Upper lobe of right lung (tissue), 1 donor: ENCODE results near the gene FHOD3. TPM values are rescaled to one million over a fixed set of nuclear protein-coding genes. Genes with fewer than 3 reads are reported as not detected.

Source experiments
- ATAC-seq: fragments of 200-7000 bp; cut with Tn5 transposase; one replicate; pipeline ENCODE4 v1.9.1; 2020; ENCODE audit warnings: mild to moderate bottlenecking, moderate library complexity
- DNase-seq: peaks from one replicate; pipeline ENCODE4 v3.0.0-alpha.2; 2020
- H3K27ac ChIP-seq: fragments of 200-600 bp; one replicate; pipeline ENCODE4 v1.8.0; 2022
- H3K27me3 ChIP-seq: fragments of 200-600 bp; one replicate; pipeline ENCODE4 v1.8.0; 2022; ENCODE audit warnings: mild to moderate bottlenecking
- H3K36me3 ChIP-seq: fragments of 200-600 bp; one replicate; pipeline ENCODE4 v1.8.0; 2022
- H3K4me1 ChIP-seq: fragments of 200-600 bp; one replicate; pipeline ENCODE4 v1.8.0; 2022
- H3K4me3 ChIP-seq: fragments of 200-600 bp; one replicate; pipeline ENCODE4 v1.8.0; 2022; ENCODE audit warnings: mild to moderate bottlenecking
- H3K9me3 ChIP-seq: fragments of 200-600 bp; one replicate; pipeline ENCODE4 v1.8.0; 2022
- CTCF ChIP-seq: fragments of 200-600 bp; IDR thresholded peaks from one replicate; pipeline ENCODE4 v1.8.0; 2022; ENCODE audit warnings: antibody characterized with exemption
- intact Hi-C: fragments of 100-400 bp; cut with DNase I; formaldehyde crosslinking; loops from one replicate; pipeline ENCODE4 v1.11.0; 2022
- total RNA-seq: library from RNA; stranded (reverse); fragmentation: NEBNext Ultra II Directional; extraction: Animal tissue kit (Norgen Biotek cat#: 25700); gene quantifications from one replicate; pipeline ENCODE4 v1.2.1, GENCODE V29; 2021
- donor health status: DM: no; HTN: yes; CAD: no; lungs with severe emphysema.

The FHOD3 gene
- total RNA-seq, 1 donor from 2014 or later = 1.9 TPM

GRCh38 chr18:36284268-36284667 is 13.2 kb upstream of the FHOD3 start:
- no peak for DNase-seq
- Histone ChIP-seq H3K27ac (no peak overlapping the region), H3K27me3 (peaks cover 13% of the 10 kb centered on the region), H3K4me3 (no peak overlapping the region), H3K4me1 (no peaks in the 10 kb centered on the region), H3K9me3 (no peaks in the 10 kb centered on the region), H3K36me3 (no peaks in the 10 kb centered on the region)
- no peak for TF ChIP-seq CTCF
- ATAC-seq = no peak
- intact Hi-C loops = loop anchor here (5.0 to 10.0 kb wide), 2 partner anchors 189 to 267 kb away; no protein-coding TSS in a partner anchor

DNA sequence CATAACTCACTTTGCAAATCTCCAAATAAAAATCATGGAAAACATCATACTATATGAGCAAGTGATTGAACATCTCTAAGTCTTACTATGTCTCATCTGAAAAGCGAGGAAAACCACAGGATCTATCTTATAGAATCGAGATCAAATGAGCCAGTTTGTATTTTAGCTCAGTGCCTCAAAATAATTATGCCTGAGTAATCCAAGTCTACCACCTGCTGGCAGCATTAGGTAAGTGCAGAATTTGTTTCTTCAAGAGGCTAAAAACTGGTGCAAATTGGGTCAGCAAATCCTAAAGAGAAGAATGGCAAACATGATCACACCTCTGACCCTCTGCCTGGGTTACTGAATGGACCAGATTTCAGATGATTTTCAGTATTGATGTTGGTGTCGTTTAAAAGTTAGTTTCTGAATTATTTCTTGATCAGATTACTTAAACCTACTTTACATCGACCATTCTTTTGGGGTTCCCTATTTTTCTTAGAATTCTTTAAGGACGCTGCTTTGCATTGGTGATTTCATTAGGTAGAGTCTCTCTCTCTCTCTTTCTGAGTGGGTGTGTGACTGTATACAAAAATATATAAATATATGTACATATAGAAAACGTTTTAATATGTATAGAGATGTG is 12.7 kb upstream of the FHOD3 start:
- DNase-seq (no peak), ATAC-seq (peak; percentile 78)
- Histone ChIP-seq H3K9me3 (no peaks in the 10 kb centered on the region), H3K4me3 (no peak overlapping the region), H3K27me3 (peaks cover 13% of the 10 kb centered on the region), H3K27ac (no peak overlapping the region), H3K4me1 (no peaks in the 10 kb centered on the region), H3K36me3 (no peaks in the 10 kb centered on the region)
- peak; percentile 88 for TF ChIP-seq CTCF
- intact Hi-C loops = loop anchor here (5.0 to 10.0 kb wide), 2 partner anchors 190 to 267 kb away; no protein-coding TSS in a partner anchor

GRCh38 chr18:36287653-36288052 is 9.9 kb upstream of the FHOD3 start:
- intact Hi-C loops = loop anchor here (10.0 kb wide), 1 partner anchor 193 kb away; no protein-coding TSS in a partner anchor
- ATAC-seq (no peak), DNase-seq (no peak)
- Histone ChIP-seq H3K27ac (no peak overlapping the region), H3K9me3 (no peaks in the 10 kb centered on the region), H3K27me3 (peaks cover 6% of the 10 kb centered on the region), H3K4me3 (no peak overlapping the region), H3K36me3 (no peaks in the 10 kb centered on the region), H3K4me1 (no peaks in the 10 kb centered on the region)
- TF ChIP-seq CTCF = no peak

- H3K27me3 ChIP-seq = peaks cover 6% of the 10 kb centered on the region
- no peak for TF ChIP-seq CTCF
- H3K36me3 ChIP-seq = no peaks in the 10 kb centered on the region
- no peak overlapping the region for H3K4me3 ChIP-seq
- H3K4me1 ChIP-seq = no peaks in the 10 kb centered on the region
- intact Hi-C loops = loop anchor here (10.0 kb wide), 1 partner anchor 194 kb away; no protein-coding TSS in a partner anchor
- H3K27ac ChIP-seq = no peak overlapping the region
- no peak for DNase-seq
- ATAC-seq = no peak
- H3K9me3 ChIP-seq = no peaks in the 10 kb centered on the region
Observed at GRCh38 chr18:36288689-36289088, 8.8 kb upstream of the FHOD3 start.

DNA sequence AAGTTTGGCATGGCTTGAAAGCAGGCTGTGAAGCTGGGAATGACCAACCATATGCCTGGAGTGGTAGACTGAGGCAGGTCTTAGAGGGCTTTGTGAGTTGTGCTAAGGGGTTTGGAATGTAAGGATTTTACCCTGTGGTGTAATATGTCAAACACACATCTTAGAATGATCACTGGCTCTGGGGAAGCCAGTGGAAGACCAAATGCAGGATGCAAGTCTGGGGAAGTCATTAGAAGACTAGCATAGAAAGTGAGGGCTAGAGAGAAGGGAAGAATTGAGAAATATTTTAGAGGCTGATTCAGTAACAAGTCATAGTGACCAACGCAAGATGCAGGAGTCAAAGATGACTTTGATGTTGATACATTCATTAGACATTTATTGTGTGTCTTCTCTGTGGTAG is 3.5 kb upstream of the FHOD3 start:
- TF ChIP-seq CTCF = no peak
- H3K4me3 ChIP-seq = no peak overlapping the region
- peaks cover 31% of the 10 kb centered on the region for H3K27me3 ChIP-seq
- no peak overlapping the region for H3K27ac ChIP-seq
- DNase-seq (no peak), ATAC-seq (no peak)
- intact Hi-C loops = loop anchor here (10.0 kb wide), 1 partner anchor 271 kb away; no protein-coding TSS in a partner anchor
- no peaks in the 10 kb centered on the region for H3K9me3 ChIP-seq
- H3K36me3 ChIP-seq = no peaks in the 10 kb centered on the region
- peaks cover 17% of the 10 kb centered on the region for H3K4me1 ChIP-seq
